CD8-positive, alpha-beta memory T cell (primary cell): ENCODE measurements around the gene CBL. TPM values are rescaled to one million over a fixed set of nuclear protein-coding genes. Genes with fewer than 3 reads are reported as not detected.

Experiments used
- CTCF ChIA-PET: fragments of 350-600 bp; sonication (Branson Sonifier 250); formaldehyde crosslinking; loops from one replicate; lab custom pipeline; 2021; ENCODE audit warnings: antibody characterized with exemption; lab: Charles Lee
- POLR2A ChIA-PET: fragments of 350-600 bp; sonication (Branson Sonifier 250); formaldehyde crosslinking; loops from one replicate; lab custom pipeline; 2021; ENCODE audit warnings: antibody characterized with exemption; lab: Charles Lee
- DNase-seq, 5 donors: peaks; one replicate each; pipeline versions ENCODE4 v3.0.0 to v3.0.0-alpha.2; 2020 to 2022; ENCODE audit warnings: mixed read lengths in 1 of 5
- H3K27ac ChIP-seq: one replicate; pipeline ENCODE4 v1.7.0; 2013; ENCODE audit warnings: low read depth, mild to moderate bottlenecking, low read length, moderate library complexity
- H3K27me3 ChIP-seq: 2 replicates; pipeline ENCODE4 v1.7.0; 2013; ENCODE audit warnings: low read length, mild to moderate bottlenecking; ENCODE audit not compliant: insufficient read depth, poor library complexity, severe bottlenecking
- H3K36me3 ChIP-seq: 2 replicates; pipeline ENCODE4 v1.7.0; 2013; ENCODE audit warnings: mild to moderate bottlenecking, low read length, moderate library complexity; ENCODE audit not compliant: insufficient read depth
- H3K4me1 ChIP-seq: 2 replicates; pipeline ENCODE4 v1.7.0; 2013; ENCODE audit warnings: mild to moderate bottlenecking, low read length, moderate library complexity; ENCODE audit not compliant: insufficient read depth
- H3K4me3 ChIP-seq: 2 replicates; pipeline ENCODE4 v1.7.0; 2013; ENCODE audit warnings: mild to moderate bottlenecking, low read length
- H3K9me3 ChIP-seq: 2 replicates; pipeline ENCODE4 v1.7.0; 2013; ENCODE audit warnings: mild to moderate bottlenecking, low read length
- H3K27ac Mint-ChIP-seq, 8 donors: one replicate each; pipeline ENCODE4 v1.8.0; 2020 to 2021; ENCODE audit warnings: mixed read lengths in 8 of 8, mild to moderate bottlenecking in 6 of 8, inconsistent platforms in 3 of 8, moderate library complexity in 3 of 8
- H3K27me3 Mint-ChIP-seq, 2 donors: one replicate each; pipeline ENCODE4 v1.8.0; 2020 to 2021; ENCODE audit warnings: mixed read lengths in 2 of 2, mild to moderate bottlenecking in 1 of 2, moderate library complexity in 1 of 2
- H3K36me3 Mint-ChIP-seq, 3 donors: one replicate each; pipeline ENCODE4 v1.8.0; 2020 to 2021; ENCODE audit warnings: mixed read lengths in 3 of 3, inconsistent platforms in 1 of 3, mild to moderate bottlenecking in 1 of 3
- H3K4me1 Mint-ChIP-seq, 3 donors: one replicate each; pipeline ENCODE4 v1.8.0; 2020 to 2021; ENCODE audit warnings: mixed read lengths in 3 of 3, inconsistent platforms in 1 of 3, mild to moderate bottlenecking in 1 of 3
- H3K4me3 Mint-ChIP-seq, 7 donors: one replicate each; pipeline ENCODE4 v1.8.0; 2020 to 2021; ENCODE audit warnings: mixed read lengths in 7 of 7, mild to moderate bottlenecking in 6 of 7, moderate library complexity in 4 of 7, inconsistent platforms in 2 of 7
- H3K9me3 Mint-ChIP-seq, 5 donors: one replicate each; pipeline ENCODE4 v1.8.0; 2020 to 2022; ENCODE audit warnings: mixed read lengths in 5 of 5, mild to moderate bottlenecking in 3 of 5, moderate library complexity in 2 of 5, inconsistent platforms in 1 of 5
- polyA plus RNA-seq: library from polyadenylated mRNA; unstranded; fragments of 300-500 nt; fragmentation: Illumina TruSeq; gene quantifications from one replicate; pipeline ENCODE4 v1.2.3, GENCODE V29; 2021
- total RNA-seq, 2 experiments: library from RNA; stranded (reverse); gene quantifications; one replicate each; pipeline ENCODE4 v1.2.3, GENCODE V29; 2021

Gene CBL
- total and polyA plus RNA-seq, 3 experiments from 2014 or later = 10.4 to 26.1 (median 25.9) TPM

DNA sequence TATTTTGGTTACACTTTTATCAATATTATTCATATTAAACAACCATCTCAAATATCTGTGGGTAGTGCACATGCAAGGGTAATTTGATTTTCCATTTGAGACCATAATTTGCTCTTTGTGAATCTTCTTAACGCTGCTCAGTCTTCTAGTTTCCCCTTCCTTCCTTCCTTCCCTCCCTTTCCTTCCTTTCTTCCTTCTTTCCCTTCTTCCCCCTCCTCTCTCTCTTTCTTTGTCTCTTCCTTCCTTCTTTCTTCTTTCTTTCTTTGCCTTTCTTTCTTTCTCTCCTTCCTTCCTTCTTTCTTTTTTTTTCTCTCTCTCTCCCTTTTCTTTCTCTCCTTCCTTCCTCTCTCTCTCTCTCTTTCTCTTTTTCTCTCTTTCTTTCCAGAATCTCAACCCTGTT, 124.1 kb downstream of the CBL start:
- POLR2A ChIA-PET = no interaction called here
- peaks cover 6% of the 10 kb centered on the region for H3K4me1 ChIP-seq
- H3K4me3 Mint-ChIP-seq = peak overlapping the region in 1 of 7 donors; percentile 35

DNA sequence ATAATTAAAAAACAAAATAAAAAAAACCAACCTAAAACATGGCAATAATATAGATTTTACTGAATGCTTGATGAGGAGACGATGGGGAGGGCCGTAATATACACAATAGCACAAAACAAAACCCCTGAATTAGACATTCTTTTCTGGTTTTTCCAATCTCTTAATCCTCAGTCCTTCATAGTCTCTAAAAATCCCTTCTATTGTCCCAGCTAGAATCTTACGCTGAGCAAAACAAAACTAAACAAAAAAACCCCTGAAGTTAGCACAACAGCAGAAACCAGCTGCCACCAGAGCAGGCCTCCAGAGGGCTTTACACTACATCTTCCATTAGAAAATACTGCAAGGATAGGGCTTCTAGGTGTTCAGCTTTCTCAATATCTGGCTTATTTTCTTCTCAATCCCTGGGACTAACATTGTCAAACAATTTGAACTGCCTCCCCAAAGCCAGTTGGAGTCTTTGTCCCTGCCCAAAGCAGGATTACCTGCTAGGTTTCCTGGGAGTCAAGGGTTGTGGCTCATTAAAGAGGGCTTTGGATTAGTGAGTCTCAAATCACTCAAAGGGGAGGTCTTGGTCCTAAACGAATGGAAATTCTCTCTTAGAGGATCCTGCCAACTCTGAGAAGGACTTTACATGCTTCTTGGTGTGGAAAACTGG, 126.1 kb downstream of the CBL start:
- Histone ChIP-seq H3K9me3 (no peaks in the 10 kb centered on the region), H3K4me1 (peaks cover 10% of the 10 kb centered on the region), H3K36me3 (no peaks in the 10 kb centered on the region), H3K27me3 (no peaks in the 10 kb centered on the region), H3K4me3 (no peak overlapping the region), H3K27ac (no peak overlapping the region)
- DNase-seq = no peak
- Mint-ChIP-seq H3K4me1 (peaks cover 19 to 37% (median 34%) of the 10 kb centered on the region in 3 donors), H3K9me3 (no peaks in the 10 kb centered on the region), H3K4me3 (peak overlapping the region in 4 of 7 donors; percentile 65 to 99 (median 76)), H3K27ac (peak overlapping the region in 3 of 8 donors; percentile 85 to 92 (median 88)), H3K27me3 (peaks cover 6 to 8% of the 10 kb centered on the region in 2 donors), H3K36me3 (peaks cover 0 to 19% (median 0%) of the 10 kb centered on the region in 3 donors)
- CTCF ChIA-PET = interaction anchor here (1.6 to 2.6 kb wide), 2 partner anchors 9 to 12 kb away, joined by 3 to 15 read pairs; no protein-coding TSS in a partner anchor
- POLR2A ChIA-PET = no interaction called here

More for the DNA sequence above, 124.1 kb downstream of the CBL start:
- no peaks in the 10 kb centered on the region for H3K36me3 ChIP-seq
- no peak overlapping the region for H3K27ac ChIP-seq
- Mint-ChIP-seq H3K36me3 (peaks cover 0 to 6% (median 0%) of the 10 kb centered on the region in 3 donors), H3K27ac (no peak overlapping the region), H3K27me3 (peaks cover 6 to 8% of the 10 kb centered on the region in 2 donors), H3K9me3 (no peaks in the 10 kb centered on the region), H3K4me1 (peaks cover 15 to 22% (median 20%) of the 10 kb centered on the region in 3 donors)
- H3K9me3 ChIP-seq = no peaks in the 10 kb centered on the region
- DNase-seq = no peak
- CTCF ChIA-PET = no interaction called here
- no peak overlapping the region for H3K4me3 ChIP-seq
- no peaks in the 10 kb centered on the region for H3K27me3 ChIP-seq

DNA sequence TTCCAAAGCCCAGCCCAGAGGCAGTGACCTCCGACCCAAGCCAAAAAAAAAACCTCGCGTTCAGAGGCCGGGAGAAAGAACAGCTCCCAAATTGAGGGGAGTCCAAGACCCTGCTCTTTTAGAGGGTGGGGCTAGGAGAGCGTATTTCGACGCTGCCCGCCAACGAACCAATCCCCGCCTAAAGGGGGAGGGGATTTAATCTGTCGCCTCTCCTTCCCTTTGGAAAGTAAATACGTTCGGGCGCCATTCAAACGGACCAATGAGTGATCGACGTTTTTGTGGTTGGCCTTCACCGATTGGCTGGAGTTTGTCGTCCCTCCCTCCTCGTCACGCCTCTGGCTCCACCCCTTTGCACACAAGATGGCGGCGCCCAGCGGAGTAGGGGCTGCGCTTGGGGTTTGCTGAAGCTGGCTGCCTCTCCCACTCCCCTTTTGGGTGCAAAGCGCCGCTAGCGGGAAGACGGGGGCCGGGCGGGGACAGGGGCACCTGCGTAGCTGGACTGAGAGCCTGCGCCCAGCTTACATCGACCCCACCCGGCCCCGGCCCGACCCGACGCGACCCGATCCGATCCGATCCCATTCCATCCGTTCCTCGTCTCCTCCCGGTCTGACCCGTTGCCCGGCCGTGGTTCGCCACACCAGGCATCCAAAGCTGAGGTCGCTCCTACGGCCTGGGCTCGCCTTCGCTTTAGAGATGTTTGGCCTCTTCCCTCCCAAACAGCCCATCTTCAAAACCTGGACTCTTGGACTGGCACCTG, 128.2 kb downstream of the CBL start, which contains the start of gene RNF26:
Gene RNF26, plus strand, starts transcription at position 354 of the 757 bp plus-strand sequence. CDS start 596 bp downstream, outside the sequence.
- peak within 1 kb of the TSS; percentile 79 for H3K27ac ChIP-seq
- Mint-ChIP-seq H3K27me3 (peaks cover 12 to 17% of the 10 kb centered on the region in 2 donors), H3K4me3 (peak within 1 kb of the TSS; percentile 90 to 100 (median 98)), H3K27ac (peak within 1 kb of the TSS; percentile 90 to 99 (median 98)), H3K4me1 (peaks cover 26 to 52% (median 45%) of the 10 kb centered on the region in 3 donors), H3K36me3 (peaks cover 0 to 20% (median 4%) of the 10 kb centered on the region in 3 donors), H3K9me3 (no peaks in the 10 kb centered on the region)
- peaks cover 14% of the 10 kb centered on the region for H3K4me1 ChIP-seq
- DNase-seq = peak; percentile 88 to 95 (median 93)
- H3K36me3 ChIP-seq = no peaks in the 10 kb centered on the region
- POLR2A ChIA-PET = interaction anchor here (0.6 kb wide), 1 partner anchor 316 kb away, joined by 3 read pairs; the partner anchor contains the start of genes RPS25 and TRAPPC4
- peak within 1 kb of the TSS; percentile 88 for H3K4me3 ChIP-seq
- H3K27me3 ChIP-seq = peaks cover 10% of the 10 kb centered on the region
- H3K9me3 ChIP-seq = no peaks in the 10 kb centered on the region
- CTCF ChIA-PET = interaction anchor here (0.7 to 2.4 kb wide), 3 partner anchors 9 to 13 kb away, joined by 4 to 10 read pairs (median 6); no protein-coding TSS in a partner anchor

DNA sequence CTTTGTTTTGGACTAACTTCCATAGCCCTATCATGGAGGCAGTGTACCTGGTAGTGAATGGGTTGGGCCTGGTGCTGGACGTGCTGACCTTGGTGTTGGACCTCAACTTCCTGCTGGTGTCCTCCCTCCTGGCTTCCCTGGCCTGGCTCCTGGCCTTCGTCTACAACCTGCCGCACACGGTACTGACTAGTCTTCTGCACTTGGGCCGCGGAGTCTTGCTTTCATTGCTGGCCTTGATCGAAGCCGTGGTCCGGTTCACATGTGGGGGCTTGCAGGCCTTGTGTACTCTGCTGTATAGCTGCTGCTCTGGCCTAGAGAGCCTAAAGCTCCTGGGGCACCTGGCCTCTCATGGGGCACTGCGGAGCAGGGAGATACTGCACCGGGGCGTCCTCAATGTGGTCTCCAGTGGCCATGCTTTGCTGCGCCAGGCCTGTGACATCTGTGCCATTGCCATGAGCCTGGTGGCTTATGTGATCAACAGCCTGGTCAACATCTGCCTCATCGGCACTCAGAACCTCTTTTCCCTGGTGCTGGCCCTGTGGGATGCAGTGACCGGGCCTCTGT, 129.0 kb downstream of the CBL start:
- peaks cover 14% of the 10 kb centered on the region for H3K4me1 ChIP-seq
- Mint-ChIP-seq H3K4me1 (peaks cover 28 to 53% (median 46%) of the 10 kb centered on the region in 3 donors), H3K9me3 (no peaks in the 10 kb centered on the region), H3K27me3 (peaks cover 14 to 18% of the 10 kb centered on the region in 2 donors), H3K36me3 (peaks cover 0 to 20% (median 4%) of the 10 kb centered on the region in 3 donors), H3K4me3 (peak overlapping the region; percentile 90 to 100 (median 98)), H3K27ac (peak overlapping the region; percentile 90 to 99 (median 98))
- peaks cover 15% of the 10 kb centered on the region for H3K27me3 ChIP-seq
- H3K4me3 ChIP-seq = peak overlapping the region; percentile 88
- no peak for DNase-seq
- ChIA-PET POLR2A (interaction anchor here (0.9 kb wide), 1 partner anchor 14 kb away, joined by 3 read pairs; no protein-coding TSS in a partner anchor), CTCF (interaction anchor here (1.7 to 2.4 kb wide), 3 partner anchors 10 to 13 kb away, joined by 6 to 10 read pairs (median 6); no protein-coding TSS in a partner anchor)
- no peaks in the 10 kb centered on the region for H3K36me3 ChIP-seq
- no peaks in the 10 kb centered on the region for H3K9me3 ChIP-seq
- peak overlapping the region; percentile 79 for H3K27ac ChIP-seq

DNA sequence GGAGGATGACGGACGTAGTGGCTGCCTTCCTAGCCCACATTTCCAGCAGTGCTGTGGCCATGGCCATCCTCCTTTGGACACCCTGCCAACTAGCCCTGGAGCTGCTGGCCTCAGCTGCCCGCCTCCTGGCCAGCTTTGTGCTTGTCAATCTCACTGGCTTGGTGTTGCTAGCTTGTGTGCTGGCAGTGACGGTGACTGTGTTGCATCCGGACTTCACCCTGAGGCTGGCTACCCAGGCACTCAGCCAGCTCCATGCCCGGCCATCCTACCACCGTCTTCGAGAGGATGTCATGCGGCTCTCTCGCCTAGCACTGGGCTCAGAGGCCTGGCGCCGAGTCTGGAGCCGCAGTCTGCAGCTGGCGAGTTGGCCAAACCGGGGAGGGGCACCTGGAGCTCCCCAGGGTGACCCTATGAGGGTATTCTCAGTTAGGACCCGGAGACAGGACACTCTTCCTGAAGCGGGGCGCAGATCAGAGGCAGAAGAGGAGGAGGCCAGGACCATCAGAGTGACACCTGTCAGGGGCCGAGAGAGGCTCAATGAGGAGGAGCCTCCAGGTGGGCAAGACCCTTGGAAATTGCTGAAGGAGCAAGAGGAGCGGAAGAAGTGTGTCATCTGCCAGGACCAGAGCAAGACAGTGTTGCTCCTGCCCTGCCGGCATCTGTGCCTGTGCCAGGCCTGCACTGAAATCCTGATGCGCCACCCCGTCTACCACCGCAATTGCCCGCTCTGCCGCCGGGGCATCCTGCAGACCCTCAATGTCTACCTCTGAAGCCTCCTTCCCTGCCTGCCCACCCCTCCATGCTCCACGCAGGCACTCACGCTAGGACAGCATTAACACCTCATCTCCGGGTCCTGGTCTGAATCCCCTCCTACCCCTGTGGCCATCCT, 129.8 kb downstream of the CBL start:
- H3K27me3 ChIP-seq = peaks cover 22% of the 10 kb centered on the region
- Mint-ChIP-seq H3K4me3 (peak overlapping the region; percentile 90 to 100 (median 98)), H3K9me3 (no peaks in the 10 kb centered on the region), H3K4me1 (peaks cover 30 to 55% (median 48%) of the 10 kb centered on the region in 3 donors), H3K36me3 (peaks cover 0 to 20% (median 4%) of the 10 kb centered on the region in 3 donors), H3K27ac (peak overlapping the region in 6 of 8 donors; percentile 16 to 99 (median 88)), H3K27me3 (peaks cover 16% of the 10 kb centered on the region in 2 donors)
- peaks cover 14% of the 10 kb centered on the region for H3K4me1 ChIP-seq
- ChIA-PET CTCF (interaction anchor here (1.7 to 2.4 kb wide), 3 partner anchors 10 to 14 kb away, joined by 6 to 10 read pairs (median 6); no protein-coding TSS in a partner anchor), POLR2A (interaction anchor here (0.9 kb wide), 1 partner anchor 14 kb away, joined by 3 read pairs; no protein-coding TSS in a partner anchor)
- DNase-seq = no peak
- no peaks in the 10 kb centered on the region for H3K36me3 ChIP-seq
- no peaks in the 10 kb centered on the region for H3K9me3 ChIP-seq
- no peak overlapping the region for H3K4me3 ChIP-seq
- H3K27ac ChIP-seq = no peak overlapping the region

DNA sequence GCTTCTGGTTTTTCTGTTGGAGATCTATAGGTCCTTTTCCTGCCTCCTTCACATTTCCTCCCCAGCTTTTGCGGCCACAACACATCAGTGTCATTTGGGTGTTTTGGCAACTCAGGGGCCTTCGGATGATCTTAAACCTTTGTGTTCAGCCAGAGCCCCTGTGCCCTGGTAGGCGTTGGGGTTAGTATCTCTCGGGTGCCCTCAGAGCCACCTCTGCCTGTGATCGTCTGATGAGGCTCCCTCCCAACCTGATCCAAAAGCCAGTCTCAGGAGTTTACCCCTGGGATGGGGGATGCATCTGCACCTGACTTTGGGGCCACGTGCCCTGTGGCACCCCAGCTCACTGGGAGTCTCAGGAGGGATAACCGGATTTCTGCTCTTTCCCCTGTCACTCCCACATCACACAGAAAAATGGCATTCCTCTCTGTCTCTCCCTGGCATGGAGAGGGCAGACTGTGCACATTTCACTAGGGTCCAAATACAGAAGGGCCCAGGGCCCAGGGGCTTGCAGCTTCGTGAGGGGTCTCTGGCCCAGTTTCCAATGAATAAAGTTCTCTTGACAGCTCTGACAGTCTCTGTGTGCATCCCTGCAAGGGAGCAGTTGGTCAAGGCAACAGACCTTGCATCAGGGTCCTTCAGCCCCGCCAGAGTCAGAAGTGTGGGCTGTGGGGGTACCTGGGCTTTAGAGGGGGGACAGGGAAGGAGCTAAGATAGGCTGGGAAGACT, 130.8 kb downstream of the CBL start:
- no peak overlapping the region for H3K27ac ChIP-seq
- ChIA-PET CTCF (interaction anchor here (0.6 to 2.3 kb wide), 6 partner anchors 9 to 532 kb away, joined by 3 to 23 read pairs (median 6); partner anchors contain the start of gene MFRP), POLR2A (interaction anchor here (1.3 kb wide), 1 partner anchor 11 kb away, joined by 4 read pairs; no protein-coding TSS in a partner anchor)
- DNase-seq = no peak
- no peaks in the 10 kb centered on the region for H3K9me3 Mint-ChIP-seq
- H3K27ac Mint-ChIP-seq = peak overlapping the region in 2 of 8 donors; percentile 43 to 83
- peaks cover 32 to 61% (median 53%) of the 10 kb centered on the region in 3 donors for H3K4me1 Mint-ChIP-seq
- peaks cover 14% of the 10 kb centered on the region for H3K4me1 ChIP-seq
- peaks cover 22 to 25% of the 10 kb centered on the region in 2 donors for H3K27me3 Mint-ChIP-seq
- no peak overlapping the region for H3K4me3 ChIP-seq
- H3K36me3 Mint-ChIP-seq = peaks cover 0 to 20% (median 4%) of the 10 kb centered on the region in 3 donors
- peaks cover 33% of the 10 kb centered on the region for H3K27me3 ChIP-seq
- H3K4me3 Mint-ChIP-seq = peak overlapping the region in 6 of 7 donors; percentile 50 to 100 (median 87)
- no peaks in the 10 kb centered on the region for H3K36me3 ChIP-seq
- H3K9me3 ChIP-seq = no peaks in the 10 kb centered on the region
